ENCODE measurements around the gene COL1A1.

Gene COL1A1

GRCh38 chr17:50188921-50189549 is 12.4 kb downstream of the COL1A1 start:
- no peak for TF ChIP-seq CTCF (IDR thresholded peaks at IDR 0.05; ENCODE audit: insufficient read depth, missing control alignments)
- FAIRE-seq = no peak
- no peak for DNase-seq (ENCODE audit: insufficient read length, low spot score)

- no peak for FAIRE-seq
- no peak for DNase-seq (ENCODE audit: insufficient read length, low spot score)
These were observed 12.9 kb downstream of the COL1A1 start for GRCh38 chr17:50188531-50188920.

GRCh38 chr17:50187751-50188530 is 13.5 kb downstream of the COL1A1 start:
- TF ChIP-seq CTCF (IDR thresholded peaks at IDR 0.05; ENCODE audit: insufficient read depth, missing control alignments) = no peak
- DNase-seq (ENCODE audit: insufficient read length, low spot score) (no peak), FAIRE-seq (no peak)

More at GRCh38 chr17:50188531-50188920, 12.9 kb downstream of the COL1A1 start:
- TF ChIP-seq CTCF (IDR thresholded peaks at IDR 0.05; ENCODE audit: insufficient read depth, missing control alignments) = no peak

- no peak for TF ChIP-seq CTCF (IDR thresholded peaks at IDR 0.05; ENCODE audit: insufficient read depth, missing control alignments)
- no peak for FAIRE-seq
- DNase-seq (ENCODE audit: insufficient read length, low spot score) = no peak
These were observed 14.1 kb downstream of the COL1A1 start for GRCh38 chr17:50187394-50187725.

GRCh38 chr17:50186661-50187393 is 14.6 kb downstream of the COL1A1 start:
- FAIRE-seq = no peak
- DNase-seq (ENCODE audit: insufficient read length, low spot score) = no peak
- no peak for TF ChIP-seq CTCF (IDR thresholded peaks at IDR 0.05; ENCODE audit: insufficient read depth, missing control alignments)

GRCh38 chr17:50185631-50186471 is 15.6 kb downstream of the COL1A1 start:
- FAIRE-seq (no peak), DNase-seq (ENCODE audit: insufficient read length, low spot score) (no peak)
- TF ChIP-seq CTCF (IDR thresholded peaks at IDR 0.05; ENCODE audit: insufficient read depth, missing control alignments) = no peak

Data from D721Med (cell line).